WTC11 (cell line): Measurements from ENCODE around the gene EXOC3L2. TPM values are rescaled to one million over a fixed set of nuclear protein-coding genes. Genes with fewer than 3 reads are reported as not detected.

ENCODE experiments used
- ATAC-seq: fragments of 200-7000 bp; cut with Tn5 transposase; 2 replicates; pipeline ENCODE4 v1.10.0; 2021; ENCODE audit warnings: mild to moderate bottlenecking, moderate library complexity
- CTCF ChIA-PET: fragments of 300-600 bp; sonication (Branson Sonifier 250); formaldehyde crosslinking; loops from one replicate; lab custom pipeline; 2021; ENCODE audit warnings: antibody characterized with exemption; lab: Charles Lee
- POLR2A ChIA-PET: fragments of 350-600 bp; sonication (Branson Sonifier 250); formaldehyde crosslinking; loops from one replicate; lab custom pipeline; 2021; ENCODE audit warnings: antibody characterized with exemption; lab: Charles Lee
- DNase-seq: peaks from one replicate; pipeline ENCODE4 v3.0.0; 2021; ENCODE audit warnings: low spot score
- H3K27ac Mint-ChIP-seq: 2 replicates; pipeline ENCODE4 v1.8.0; 2021; ENCODE audit warnings: mixed read lengths
- H3K27me3 Mint-ChIP-seq: 2 replicates; pipeline ENCODE4 v1.8.0; 2021; ENCODE audit warnings: low read depth, mild to moderate bottlenecking, moderate library complexity, mixed read lengths
- H3K36me3 Mint-ChIP-seq: 2 replicates; pipeline ENCODE4 v1.8.0; 2021; ENCODE audit warnings: mixed read lengths
- H3K4me1 Mint-ChIP-seq: 2 replicates; pipeline ENCODE4 v1.8.0; 2022; ENCODE audit warnings: mixed read lengths
- H3K4me3 Mint-ChIP-seq: 2 replicates; pipeline ENCODE4 v1.8.0; 2021; ENCODE audit warnings: mild to moderate bottlenecking, moderate library complexity, mixed read lengths
- H3K9me3 Mint-ChIP-seq: 2 replicates; pipeline ENCODE4 v1.8.0; 2021; ENCODE audit warnings: mixed read lengths
- AR ChIP-seq: fragments of 250-450 bp; sonication (Bioruptor Pico); IDR thresholded peaks from 2 replicates; pipeline ENCODE4 v1.9.0; 2021; ENCODE audit warnings: mild to moderate bottlenecking
- E2F4 ChIP-seq: sonication (generic); formaldehyde crosslinking; IDR thresholded peaks from 2 replicates; pipeline ENCODE4 v1.8.1; 2022; ENCODE audit warnings: low read depth, mild to moderate bottlenecking, moderate library complexity, missing genetic modification reagents, borderline replicate concordance
- ESRRA ChIP-seq: sonication (generic); formaldehyde crosslinking; IDR thresholded peaks from 2 replicates; pipeline ENCODE4 v1.8.1; 2022; ENCODE audit warnings: mild to moderate bottlenecking, missing genetic modification reagents, borderline replicate concordance
- GTF2I ChIP-seq: fragments of 250-450 bp; sonication (Bioruptor Pico); conservative IDR thresholded peaks from 2 replicates; pipeline ENCODE4 v1.4.0; 2021; ENCODE audit warnings: mild to moderate bottlenecking
- HMGA2 ChIP-seq: fragments of 250-450 bp; sonication (Bioruptor Pico); IDR thresholded peaks from 2 replicates; pipeline ENCODE4 v1.4.0; 2021; ENCODE audit warnings: mild to moderate bottlenecking, moderate library complexity
- IRF2 ChIP-seq: sonication (generic); formaldehyde crosslinking; IDR thresholded peaks from 2 replicates; pipeline ENCODE4 v1.8.0; 2022; ENCODE audit warnings: low read depth, missing genetic modification reagents, borderline replicate concordance
- JAZF1 ChIP-seq: fragments of 250-450 bp; sonication (Bioruptor Pico); IDR thresholded peaks from 2 replicates; pipeline ENCODE4 v1.9.0; 2021; ENCODE audit warnings: moderate library complexity, mild to moderate bottlenecking, inconsistent platforms
- NFE2L1 ChIP-seq: sonication (generic); formaldehyde crosslinking; IDR thresholded peaks from 2 replicates; pipeline ENCODE4 v1.8.1; 2023; ENCODE audit warnings: missing genetic modification reagents
- NFYB ChIP-seq: sonication (generic); formaldehyde crosslinking; conservative IDR thresholded peaks from 2 replicates; pipeline ENCODE4 v1.8.0; 2022; ENCODE audit warnings: low read depth, missing genetic modification reagents
- NR2C2 ChIP-seq: sonication (generic); formaldehyde crosslinking; IDR thresholded peaks from 2 replicates; pipeline ENCODE4 v1.8.0; 2022; ENCODE audit warnings: mild to moderate bottlenecking, missing genetic modification reagents
- OVOL2 ChIP-seq: fragments of 250-450 bp; sonication (Bioruptor Pico); IDR thresholded peaks from 2 replicates; pipeline ENCODE4 v1.9.0; 2021; ENCODE audit warnings: mild to moderate bottlenecking, borderline replicate concordance
- RORB ChIP-seq: fragments of 250-450 bp; sonication (Bioruptor Pico); IDR thresholded peaks from 2 replicates; pipeline ENCODE4 v1.9.0; 2021; ENCODE audit warnings: mild to moderate bottlenecking
- SMAD4 ChIP-seq: sonication (generic); formaldehyde crosslinking; IDR thresholded peaks from 2 replicates; pipeline ENCODE4 v1.8.0; 2022; ENCODE audit warnings: mild to moderate bottlenecking, missing genetic modification reagents
- SOX15 ChIP-seq: fragments of 250-450 bp; sonication (Bioruptor Pico); IDR thresholded peaks from 2 replicates; pipeline ENCODE4 v1.9.0; 2021; ENCODE audit warnings: mild to moderate bottlenecking
- TEAD1 ChIP-seq: sonication (generic); formaldehyde crosslinking; IDR thresholded peaks from 2 replicates; pipeline ENCODE4 v1.8.0; 2022; ENCODE audit warnings: mild to moderate bottlenecking, missing genetic modification reagents
- TEAD4 ChIP-seq: sonication (generic); formaldehyde crosslinking; IDR thresholded peaks from 2 replicates; pipeline ENCODE4 v1.8.0; 2022; ENCODE audit warnings: mild to moderate bottlenecking, missing genetic modification reagents
- ZNF219 ChIP-seq: sonication (generic); formaldehyde crosslinking; IDR thresholded peaks from 2 replicates; pipeline ENCODE4 v1.8.0; 2023; ENCODE audit warnings: missing genetic modification reagents, mild to moderate bottlenecking, borderline replicate concordance
- ZNF423 ChIP-seq: fragments of 250-450 bp; sonication (Bioruptor Pico); IDR thresholded peaks from 2 replicates; pipeline ENCODE4 v2.1.2; 2022; ENCODE audit warnings: mild to moderate bottlenecking, moderate library complexity
- ZNF512 ChIP-seq: sonication (generic); formaldehyde crosslinking; IDR thresholded peaks from 2 replicates; pipeline ENCODE4 v1.8.1; 2022; ENCODE audit warnings: missing genetic modification reagents, borderline replicate concordance
- ZNF671 ChIP-seq: fragments of 250-450 bp; sonication (Bioruptor Pico); IDR thresholded peaks from 2 replicates; pipeline ENCODE4 v1.8.0; 2021; ENCODE audit warnings: mild to moderate bottlenecking
- total RNA-seq: library from RNA; stranded (reverse); gene quantifications from 3 replicates; pipeline ENCODE4 v1.2.3, GENCODE V29; 2021
- TF ChIP-seq, protein P1 (sequence below): sonication (generic); formaldehyde crosslinking; IDR thresholded peaks from 2 replicates; pipeline ENCODE4 v1.8.0; 2022; ENCODE audit warnings: mild to moderate bottlenecking, missing genetic modification reagents

Gene EXOC3L2
- total RNA-seq, 1 experiment from 2014 or later, result 2.7 TPM

DNA sequence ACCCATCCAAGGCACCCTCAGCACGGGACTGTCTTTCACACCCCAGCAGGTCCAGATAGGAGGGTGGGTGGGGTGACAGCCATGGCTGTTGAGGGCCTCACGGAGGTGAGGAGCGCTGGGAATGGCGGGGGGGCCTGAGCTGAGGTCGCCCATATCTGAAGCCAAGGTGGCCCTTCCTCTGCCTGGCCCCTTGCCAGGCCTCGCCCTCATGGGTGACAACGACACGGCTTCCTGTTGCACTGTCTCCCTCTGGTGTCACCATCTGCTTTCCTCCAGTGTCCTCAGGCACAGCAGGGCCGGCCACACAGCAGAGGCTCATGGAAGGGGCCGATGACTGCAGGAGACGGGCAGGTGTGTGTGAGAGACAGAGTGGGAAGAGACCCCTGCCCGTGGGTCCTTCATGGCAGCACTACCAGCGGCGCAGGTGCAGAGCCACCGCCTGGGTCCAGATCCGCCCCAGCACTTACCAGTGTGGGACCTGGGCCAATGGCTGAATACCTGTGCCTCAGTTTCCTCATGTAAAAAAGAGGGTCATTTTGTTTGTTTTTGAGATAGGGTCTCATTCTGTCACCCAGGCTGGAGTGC is 76.3 kb downstream of the EXOC3L2 start:
- H3K36me3 Mint-ChIP-seq, result no peaks in the 10 kb centered on the region
- CTCF ChIA-PET, result interaction anchor here (1.2 to 5.9 kb wide), 2 partner anchors 10 to 17 kb away, joined by 3 to 73 read pairs; partner anchors contain the start of genes BLOC1S3 and TRAPPC6A
- DNase-seq, result no peak
- TF ChIP-seq TEAD4 (CRISPR knock-in tag) (no peak), E2F4 (CRISPR knock-in tag) (no peak), RORB (CRISPR knock-in tag) (no peak), HMGA2 (no peak), OVOL2 (CRISPR knock-in tag) (no peak), NFE2L1 (CRISPR knock-in tag) (no peak), JAZF1 (CRISPR knock-in tag) (no peak), TEAD1 (CRISPR knock-in tag) (no peak), SMAD4 (no peak), IRF2 (no peak), ZNF671 (CRISPR knock-in tag) (no peak), ESRRA (CRISPR knock-in tag) (no peak), ZNF219 (no peak), ZNF423 (CRISPR knock-in tag) (no peak), NFYB (CRISPR knock-in tag) (no peak), ZNF512 (no peak)
- TF ChIP-seq, protein P1, sequence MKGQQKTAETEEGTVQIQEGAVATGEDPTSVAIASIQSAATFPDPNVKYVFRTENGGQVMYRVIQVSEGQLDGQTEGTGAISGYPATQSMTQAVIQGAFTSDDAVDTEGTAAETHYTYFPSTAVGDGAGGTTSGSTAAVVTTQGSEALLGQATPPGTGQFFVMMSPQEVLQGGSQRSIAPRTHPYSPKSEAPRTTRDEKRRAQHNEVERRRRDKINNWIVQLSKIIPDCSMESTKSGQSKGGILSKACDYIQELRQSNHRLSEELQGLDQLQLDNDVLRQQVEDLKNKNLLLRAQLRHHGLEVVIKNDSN, result no peak
- TF ChIP-seq, all 79 proteins: peak for 0
- ATAC-seq, result no peak
- Mint-ChIP-seq H3K9me3 (no peaks in the 10 kb centered on the region), H3K27me3 (no peaks in the 10 kb centered on the region; the same call in 1 of the 2 replicates), H3K27ac (no peak overlapping the region), H3K4me1 (peaks cover 6% of the 10 kb centered on the region), H3K4me3 (no peak overlapping the region)
- POLR2A ChIA-PET, result no interaction called here

- no peaks in the 10 kb centered on the region for H3K36me3 Mint-ChIP-seq
- no peaks in the 10 kb centered on the region for H3K9me3 Mint-ChIP-seq
- CTCF ChIA-PET, result interaction anchor here (0.6 to 5.9 kb wide), 10 partner anchors 12 to 484 kb away, joined by 3 to 73 read pairs (median 4); partner anchors contain the start of genes BLOC1S3 and TRAPPC6A
- peak overlapping the region; percentile 83; the same call in 1 of the 2 replicates for H3K27ac Mint-ChIP-seq
- no peak for TF ChIP-seq AR (CRISPR knock-in tag)
- no peak for TF ChIP-seq GTF2I (CRISPR knock-in tag)
- no peak for TF ChIP-seq SOX15
- TF ChIP-seq NR2C2, result no peak
- no peak for TF ChIP-seq SMAD4
- H3K27me3 Mint-ChIP-seq, result no peaks in the 10 kb centered on the region; the same call in 1 of the 2 replicates
- H3K4me3 Mint-ChIP-seq, result no peak overlapping the region
- DNase-seq (peak; percentile 42), ATAC-seq (peak; percentile 23)
- peaks cover 9% of the 10 kb centered on the region for H3K4me1 Mint-ChIP-seq
- POLR2A ChIA-PET, result no interaction called here
These were observed 78.4 kb downstream of the EXOC3L2 start for GRCh38 chr19:45166723-45167252.
